Uterus (tissue), 2 donors: Measurements from ENCODE around the gene PSMD2.

Source experiments
- POLR2A ChIP-seq, 2 donors: fragments of 450-650 bp; IDR thresholded peaks; one replicate each; pipeline ENCODE4 v1.6.1; 2016; ENCODE audit warnings: antibody characterized with exemption in 2 of 2, mild to moderate bottlenecking in 1 of 2, moderate library complexity in 1 of 2
- TF ChIP-seq, protein P1 (sequence below), 4 experiments: fragments of 200-600 bp in 2 of 4; fragments of 450-650 bp in 2 of 4; sonication (generic) in 2 of 4; IDR thresholded peaks; one replicate each; pipeline ENCODE4 v1.5.1; 2016 to 2019; ENCODE audit warnings: antibody characterized with exemption in 4 of 4, mild to moderate bottlenecking in 2 of 4, moderate library complexity in 1 of 4

DNA sequence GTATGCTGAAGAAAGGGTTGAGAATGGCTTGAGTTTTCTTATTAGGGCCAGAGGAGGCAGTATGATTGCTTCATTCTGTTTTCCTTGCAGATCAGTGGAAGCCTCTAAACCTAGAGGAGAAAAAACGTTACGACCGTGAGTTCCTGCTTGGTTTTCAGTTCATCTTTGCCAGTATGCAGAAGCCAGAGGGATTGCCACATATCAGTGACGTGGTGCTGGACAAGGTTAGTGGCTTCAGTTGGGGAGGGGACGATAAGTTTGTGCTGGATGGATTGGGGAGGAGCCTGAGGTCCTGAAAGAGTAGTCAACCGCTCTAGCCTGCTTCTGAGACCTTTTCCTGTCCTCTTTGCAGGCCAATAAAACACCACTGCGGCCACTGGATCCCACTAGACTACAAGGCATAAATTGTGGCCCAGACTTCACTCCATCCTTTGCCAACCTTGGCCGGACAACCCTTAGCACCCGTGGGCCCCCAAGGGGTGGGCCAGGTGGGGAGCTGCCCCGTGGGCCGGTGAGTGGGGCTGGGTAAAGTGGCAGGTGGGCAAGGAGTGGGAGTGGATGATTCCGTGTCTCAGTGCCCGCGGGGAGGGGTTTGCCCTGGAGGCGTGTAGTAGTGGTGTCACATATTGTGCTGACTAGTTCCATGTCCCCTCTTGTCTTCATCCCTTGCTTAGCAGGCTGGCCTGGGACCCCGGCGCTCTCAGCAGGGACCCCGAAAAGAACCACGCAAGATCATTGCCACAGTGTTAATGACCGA is 23.9 kb downstream of the PSMD2 start:
- TF ChIP-seq, protein P1, sequence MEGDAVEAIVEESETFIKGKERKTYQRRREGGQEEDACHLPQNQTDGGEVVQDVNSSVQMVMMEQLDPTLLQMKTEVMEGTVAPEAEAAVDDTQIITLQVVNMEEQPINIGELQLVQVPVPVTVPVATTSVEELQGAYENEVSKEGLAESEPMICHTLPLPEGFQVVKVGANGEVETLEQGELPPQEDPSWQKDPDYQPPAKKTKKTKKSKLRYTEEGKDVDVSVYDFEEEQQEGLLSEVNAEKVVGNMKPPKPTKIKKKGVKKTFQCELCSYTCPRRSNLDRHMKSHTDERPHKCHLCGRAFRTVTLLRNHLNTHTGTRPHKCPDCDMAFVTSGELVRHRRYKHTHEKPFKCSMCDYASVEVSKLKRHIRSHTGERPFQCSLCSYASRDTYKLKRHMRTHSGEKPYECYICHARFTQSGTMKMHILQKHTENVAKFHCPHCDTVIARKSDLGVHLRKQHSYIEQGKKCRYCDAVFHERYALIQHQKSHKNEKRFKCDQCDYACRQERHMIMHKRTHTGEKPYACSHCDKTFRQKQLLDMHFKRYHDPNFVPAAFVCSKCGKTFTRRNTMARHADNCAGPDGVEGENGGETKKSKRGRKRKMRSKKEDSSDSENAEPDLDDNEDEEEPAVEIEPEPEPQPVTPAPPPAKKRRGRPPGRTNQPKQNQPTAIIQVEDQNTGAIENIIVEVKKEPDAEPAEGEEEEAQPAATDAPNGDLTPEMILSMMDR (IDR thresholded peaks at IDR 0.05): no peak
- TF ChIP-seq POLR2A (IDR thresholded peaks at IDR 0.05): no peak
